Fibroblast of pulmonary artery (primary cell): ENCODE data around the gene ARSJ.

ENCODE experiments used
- DNase-seq: peaks from one replicate; pipeline ENCODE4 v3.0.0-alpha.2; 2010; ENCODE audit warnings: low read depth
- H3K4me3 ChIP-seq: replicated peaks from 2 replicates; pipeline ENCODE4 v1.5.1; 2011; ENCODE audit warnings: low read depth, mild to moderate bottlenecking, control low read depth, low read length, moderate library complexity
- CTCF ChIP-seq: IDR thresholded peaks from 2 replicates; pipeline ENCODE4 v1.5.1; 2011; ENCODE audit warnings: mild to moderate bottlenecking, control low read depth, low read length, inconsistent platforms; ENCODE audit errors: missing control alignments

The ARSJ gene

GRCh38 chr4:113982181-113982580, 2.7 kb upstream of the ARSJ start:
- no peak for TF ChIP-seq CTCF
- no peak overlapping the region for H3K4me3 ChIP-seq
- DNase-seq = no peak

GRCh38 chr4:113981591-113981990, 2.1 kb upstream of the ARSJ start:
- DNase-seq = peak; percentile 28
- H3K4me3 ChIP-seq = no peak overlapping the region

GRCh38 chr4:113979905-113980615, 613 bp upstream of the ARSJ start:
- TF ChIP-seq CTCF = no peak
- peak overlapping the region; percentile 85 for H3K4me3 ChIP-seq
- peak; percentile 49 for DNase-seq

More at GRCh38 chr4:113981591-113981990, 2.1 kb upstream of the ARSJ start:
- TF ChIP-seq CTCF = no peak

GRCh38 chr4:113978561-113979147, 793 bp downstream of the ARSJ start:
- peak overlapping the region; percentile 85 for H3K4me3 ChIP-seq
- TF ChIP-seq CTCF = no peak
- peak; percentile 23 for DNase-seq

- DNase-seq = no peak
- H3K4me3 ChIP-seq = peak overlapping the region; percentile 85
Observed at GRCh38 chr4:113978105-113978504, 1.3 kb downstream of the ARSJ start.

GRCh38 chr4:113977526-113977855, 2.0 kb downstream of the ARSJ start:
- TF ChIP-seq CTCF = no peak
- peak overlapping the region; percentile 85 for H3K4me3 ChIP-seq
- DNase-seq = peak; percentile 27

More at GRCh38 chr4:113978105-113978504, 1.3 kb downstream of the ARSJ start:
- TF ChIP-seq CTCF = no peak
